ENCODE data around the gene PCNX3. TPM values are rescaled to one million over a fixed set of nuclear protein-coding genes. Genes with fewer than 3 reads are reported as not detected.

The PCNX3 gene
- polyA plus RNA-seq, 1 donor from 2014 or later, result 7.8 TPM

DNA sequence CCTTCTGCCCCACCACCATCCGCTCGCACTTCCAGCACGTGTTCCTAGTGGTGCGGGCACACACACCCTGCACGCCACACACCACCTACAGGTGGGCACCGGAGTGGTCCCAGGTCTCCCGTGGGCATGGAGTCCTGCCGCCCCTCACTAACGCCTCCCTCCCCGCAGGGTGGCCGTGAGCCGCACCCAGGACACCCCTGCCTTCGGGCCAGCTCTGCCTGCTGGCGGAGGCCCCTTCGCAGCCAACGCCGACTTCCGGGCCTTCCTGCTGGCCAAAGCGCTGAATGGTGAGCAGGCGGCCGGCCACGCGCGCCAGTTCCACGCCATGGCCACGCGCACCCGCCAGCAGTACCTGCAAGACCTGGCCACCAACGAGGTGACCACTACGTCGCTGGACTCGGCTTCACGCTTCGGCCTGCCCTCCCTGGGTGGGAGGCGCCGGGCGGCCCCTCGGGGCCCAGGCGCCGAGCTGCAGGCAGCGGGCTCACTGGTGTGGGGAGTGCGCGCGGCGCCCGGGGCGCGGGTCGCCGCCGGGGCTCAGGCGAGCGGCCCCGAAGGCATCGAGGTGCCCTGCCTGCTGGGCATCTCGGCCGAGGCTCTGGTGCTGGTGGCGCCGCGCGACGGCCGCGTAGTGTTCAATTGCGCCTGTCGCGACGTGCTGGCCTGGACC, 30.8 kb downstream of the PCNX3 start (continued):
- TF ChIP-seq, protein P1, sequence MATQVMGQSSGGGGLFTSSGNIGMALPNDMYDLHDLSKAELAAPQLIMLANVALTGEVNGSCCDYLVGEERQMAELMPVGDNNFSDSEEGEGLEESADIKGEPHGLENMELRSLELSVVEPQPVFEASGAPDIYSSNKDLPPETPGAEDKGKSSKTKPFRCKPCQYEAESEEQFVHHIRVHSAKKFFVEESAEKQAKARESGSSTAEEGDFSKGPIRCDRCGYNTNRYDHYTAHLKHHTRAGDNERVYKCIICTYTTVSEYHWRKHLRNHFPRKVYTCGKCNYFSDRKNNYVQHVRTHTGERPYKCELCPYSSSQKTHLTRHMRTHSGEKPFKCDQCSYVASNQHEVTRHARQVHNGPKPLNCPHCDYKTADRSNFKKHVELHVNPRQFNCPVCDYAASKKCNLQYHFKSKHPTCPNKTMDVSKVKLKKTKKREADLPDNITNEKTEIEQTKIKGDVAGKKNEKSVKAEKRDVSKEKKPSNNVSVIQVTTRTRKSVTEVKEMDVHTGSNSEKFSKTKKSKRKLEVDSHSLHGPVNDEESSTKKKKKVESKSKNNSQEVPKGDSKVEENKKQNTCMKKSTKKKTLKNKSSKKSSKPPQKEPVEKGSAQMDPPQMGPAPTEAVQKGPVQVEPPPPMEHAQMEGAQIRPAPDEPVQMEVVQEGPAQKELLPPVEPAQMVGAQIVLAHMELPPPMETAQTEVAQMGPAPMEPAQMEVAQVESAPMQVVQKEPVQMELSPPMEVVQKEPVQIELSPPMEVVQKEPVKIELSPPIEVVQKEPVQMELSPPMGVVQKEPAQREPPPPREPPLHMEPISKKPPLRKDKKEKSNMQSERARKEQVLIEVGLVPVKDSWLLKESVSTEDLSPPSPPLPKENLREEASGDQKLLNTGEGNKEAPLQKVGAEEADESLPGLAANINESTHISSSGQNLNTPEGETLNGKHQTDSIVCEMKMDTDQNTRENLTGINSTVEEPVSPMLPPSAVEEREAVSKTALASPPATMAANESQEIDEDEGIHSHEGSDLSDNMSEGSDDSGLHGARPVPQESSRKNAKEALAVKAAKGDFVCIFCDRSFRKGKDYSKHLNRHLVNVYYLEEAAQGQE (IDR thresholded peaks at IDR 0.05; ENCODE audit: borderline replicate concordance), result no peak

DNA sequence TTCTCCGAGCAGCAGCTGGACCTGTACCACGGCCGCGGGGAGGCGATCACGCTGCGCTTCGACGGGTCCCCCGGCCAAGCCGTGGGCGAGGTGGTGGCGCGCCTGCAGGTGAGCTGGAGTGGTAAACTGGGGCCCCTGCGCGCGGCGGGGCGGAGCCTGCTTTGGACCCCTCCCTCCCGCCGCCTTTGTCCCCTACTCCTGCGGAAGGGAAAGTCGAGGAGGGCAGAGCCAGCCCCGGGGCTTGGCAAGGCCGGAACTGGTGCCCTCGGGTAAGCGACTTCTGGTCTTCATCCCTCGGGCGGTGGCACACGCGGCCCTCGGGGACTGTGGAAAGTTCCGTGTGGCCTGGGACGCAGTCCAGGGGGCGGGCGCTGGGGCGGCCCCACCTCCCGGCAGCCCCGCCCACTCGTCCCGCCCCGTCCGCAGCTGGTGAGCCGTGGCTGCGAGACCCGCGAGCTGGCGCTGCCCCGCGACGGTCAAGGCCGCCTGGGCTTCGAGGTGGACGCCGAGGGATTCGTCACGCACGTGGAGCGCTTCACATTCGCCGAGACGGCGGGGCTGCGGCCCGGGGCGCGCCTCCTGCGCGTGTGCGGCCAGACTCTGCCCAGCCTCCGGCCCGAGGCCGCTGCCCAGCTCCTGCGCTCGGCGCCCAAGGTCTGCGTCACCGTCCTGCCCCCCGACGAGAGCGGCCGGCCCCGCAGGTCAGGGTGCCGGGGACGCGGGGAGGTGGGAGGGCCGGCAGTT, 31.6 kb downstream of the PCNX3 start:
- H3F3A ChIP-seq (ENCODE audit: insufficient read depth, low read length, poor library complexity, severe bottlenecking), result no peaks in the 10 kb centered on the region
- H3K9ac ChIP-seq (ENCODE audit: low read length), result no peak overlapping the region
- TF ChIP-seq, protein P2, sequence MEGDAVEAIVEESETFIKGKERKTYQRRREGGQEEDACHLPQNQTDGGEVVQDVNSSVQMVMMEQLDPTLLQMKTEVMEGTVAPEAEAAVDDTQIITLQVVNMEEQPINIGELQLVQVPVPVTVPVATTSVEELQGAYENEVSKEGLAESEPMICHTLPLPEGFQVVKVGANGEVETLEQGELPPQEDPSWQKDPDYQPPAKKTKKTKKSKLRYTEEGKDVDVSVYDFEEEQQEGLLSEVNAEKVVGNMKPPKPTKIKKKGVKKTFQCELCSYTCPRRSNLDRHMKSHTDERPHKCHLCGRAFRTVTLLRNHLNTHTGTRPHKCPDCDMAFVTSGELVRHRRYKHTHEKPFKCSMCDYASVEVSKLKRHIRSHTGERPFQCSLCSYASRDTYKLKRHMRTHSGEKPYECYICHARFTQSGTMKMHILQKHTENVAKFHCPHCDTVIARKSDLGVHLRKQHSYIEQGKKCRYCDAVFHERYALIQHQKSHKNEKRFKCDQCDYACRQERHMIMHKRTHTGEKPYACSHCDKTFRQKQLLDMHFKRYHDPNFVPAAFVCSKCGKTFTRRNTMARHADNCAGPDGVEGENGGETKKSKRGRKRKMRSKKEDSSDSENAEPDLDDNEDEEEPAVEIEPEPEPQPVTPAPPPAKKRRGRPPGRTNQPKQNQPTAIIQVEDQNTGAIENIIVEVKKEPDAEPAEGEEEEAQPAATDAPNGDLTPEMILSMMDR (IDR thresholded peaks at IDR 0.05; ENCODE audit: poor library complexity, severe bottlenecking), result no peak
- TF ChIP-seq EP300 (conservative IDR thresholded peaks at IDR 0.05; ENCODE audit: poor library complexity, severe bottlenecking) (no peak), MXI1 (conservative IDR thresholded peaks at IDR 0.05; ENCODE audit: poor library complexity, severe bottlenecking) (no peak), EZH2 (IDR thresholded peaks at IDR 0.05; ENCODE audit: borderline replicate concordance, insufficient read depth, low read length, poor library complexity, severe bottlenecking) (no peak), TAF1 (IDR thresholded peaks at IDR 0.05; ENCODE audit: low read depth) (no peak), RAD21 (conservative IDR thresholded peaks at IDR 0.05) (no peak), POLR2AphosphoS5 (IDR thresholded peaks at IDR 0.05) (no peak), SMC3 (conservative IDR thresholded peaks at IDR 0.05; ENCODE audit: poor library complexity) (no peak)
- TF ChIP-seq, protein P1 (IDR thresholded peaks at IDR 0.05; ENCODE audit: borderline replicate concordance), result no peak
- H3K79me2 ChIP-seq (replicated peaks; ENCODE audit: insufficient read depth, low read length), result no peaks in the 10 kb centered on the region
- no peaks in the 10 kb centered on the region for H3K9me3 ChIP-seq (ENCODE audit: low read length)
- H3K36me3 ChIP-seq (ENCODE audit: insufficient read depth, low read length), result no peaks in the 10 kb centered on the region
- H3K9me2 ChIP-seq (ENCODE audit: insufficient read depth, low read length), result no peaks in the 10 kb centered on the region
- H3K4me3 ChIP-seq (ENCODE audit: low read length), result peak overlapping the region; percentile 18
- no peak overlapping the region for H3K27ac ChIP-seq (ENCODE audit: low read length)
- no peaks in the 10 kb centered on the region for H4K20me1 ChIP-seq (ENCODE audit: insufficient read depth)
- no peak overlapping the region for H3K4me2 ChIP-seq (ENCODE audit: low read length)
- H3K27me3 ChIP-seq (ENCODE audit: insufficient read depth, low read depth, low read length), result peaks cover 14% of the 10 kb centered on the region
- no peak overlapping the region for H2AFZ ChIP-seq (ENCODE audit: low read depth, low read length)
